ENCODE results near the gene RALGPS2. TPM values are rescaled to one million over a fixed set of nuclear protein-coding genes. Genes with fewer than 3 reads are reported as not detected.

The RALGPS2 gene
- polyA plus RNA-seq, 5 donors: 12.9 to 22.4 (median 21.1) TPM

DNA sequence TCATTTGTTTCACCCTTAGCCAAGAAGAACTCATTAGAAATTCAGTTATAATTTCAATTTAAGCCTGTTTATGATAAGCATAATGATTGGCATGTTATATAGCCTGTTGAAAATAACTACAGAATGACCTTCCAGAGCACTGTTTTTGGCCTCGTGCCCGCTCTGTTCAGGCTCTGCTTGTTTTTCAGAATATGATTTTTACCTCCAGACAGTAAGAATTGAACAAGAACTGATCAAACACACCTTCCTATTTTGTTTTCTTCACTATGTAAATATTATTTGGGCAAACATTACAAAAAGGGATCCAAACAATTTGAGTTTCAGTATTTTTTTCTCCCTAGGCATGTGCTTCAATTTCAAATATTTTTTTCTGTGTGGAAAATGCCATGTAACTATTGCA, 193.9 kb downstream of the RALGPS2 start:
- no peak for DNase-seq

DNA sequence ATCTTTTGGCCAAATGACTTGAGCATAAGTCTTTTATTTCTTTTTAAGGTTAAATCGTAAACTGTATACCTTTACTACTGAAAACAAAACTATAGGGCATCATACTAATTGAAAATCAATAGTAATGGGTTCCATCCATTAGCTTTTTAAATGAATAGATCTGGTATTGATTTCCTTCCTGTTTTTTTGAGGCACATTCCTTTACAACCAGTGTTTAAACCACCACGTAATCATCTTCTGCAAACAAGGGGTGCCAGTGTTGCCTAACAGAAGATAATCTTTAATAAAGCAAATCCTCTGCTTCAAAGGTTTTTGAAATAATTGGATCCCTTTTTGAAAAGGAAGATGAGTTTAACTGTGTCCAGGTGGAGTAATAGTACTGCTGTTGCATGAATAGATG, 194.5 kb downstream of the RALGPS2 start:
- no peak for DNase-seq

DNA sequence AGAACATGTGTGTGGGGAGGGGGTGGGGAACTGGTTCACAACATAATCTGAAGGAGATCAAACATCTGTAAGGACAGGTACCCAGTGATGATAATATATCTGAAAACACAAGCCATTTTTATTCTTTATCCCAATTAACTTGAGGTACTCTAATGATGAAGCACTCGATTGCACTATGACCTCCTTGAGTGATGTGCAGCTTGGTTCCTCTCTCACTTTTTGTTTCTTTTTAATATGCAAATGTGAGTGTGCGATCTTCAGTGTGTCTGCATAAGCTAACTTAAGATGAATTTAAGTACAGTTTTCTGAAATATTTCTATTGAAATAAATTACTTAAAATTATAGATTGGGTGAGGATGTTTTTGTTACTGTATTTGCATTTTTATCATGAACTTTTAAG, 196.5 kb downstream of the RALGPS2 start:
- DNase-seq: no peak

DNA sequence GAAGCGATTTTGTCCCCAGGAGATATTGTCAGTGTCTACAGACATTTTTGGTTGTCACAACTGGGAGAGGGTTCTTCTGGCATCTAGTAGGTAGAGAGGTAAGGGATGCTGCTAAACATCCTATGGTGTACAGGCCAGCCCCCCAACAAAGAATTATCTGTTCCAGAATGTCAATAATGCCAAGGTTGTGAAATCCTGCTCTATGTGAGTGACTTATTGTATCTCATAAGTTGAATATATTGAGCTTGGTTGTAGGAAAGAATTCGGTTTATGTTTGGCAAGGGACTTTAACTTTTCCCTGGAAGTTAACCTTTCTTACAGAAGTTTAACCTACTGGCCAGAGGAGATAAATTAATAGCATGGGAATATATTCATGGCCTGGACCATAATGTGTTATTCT, 198.5 kb downstream of the RALGPS2 start:
- no peak for DNase-seq

DNA sequence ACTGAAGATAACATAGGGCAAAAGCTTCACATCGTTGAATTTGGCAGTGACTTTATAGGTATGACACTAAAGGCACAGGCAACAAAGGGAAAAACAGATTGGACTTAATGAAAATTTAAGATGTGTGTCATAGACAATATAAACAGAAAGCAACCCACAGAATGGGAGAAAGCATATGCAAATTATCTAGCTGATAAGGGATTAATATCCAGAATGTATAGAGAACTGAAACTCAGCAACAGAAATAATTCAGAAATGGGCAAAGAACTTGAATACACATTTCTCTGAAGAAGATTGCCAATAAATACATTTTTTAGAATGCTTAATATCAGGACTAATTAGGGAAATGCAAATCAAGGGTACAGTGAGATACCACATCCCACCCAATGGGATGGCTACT, 201.0 kb downstream of the RALGPS2 start:
- DNase-seq: no peak

DNA sequence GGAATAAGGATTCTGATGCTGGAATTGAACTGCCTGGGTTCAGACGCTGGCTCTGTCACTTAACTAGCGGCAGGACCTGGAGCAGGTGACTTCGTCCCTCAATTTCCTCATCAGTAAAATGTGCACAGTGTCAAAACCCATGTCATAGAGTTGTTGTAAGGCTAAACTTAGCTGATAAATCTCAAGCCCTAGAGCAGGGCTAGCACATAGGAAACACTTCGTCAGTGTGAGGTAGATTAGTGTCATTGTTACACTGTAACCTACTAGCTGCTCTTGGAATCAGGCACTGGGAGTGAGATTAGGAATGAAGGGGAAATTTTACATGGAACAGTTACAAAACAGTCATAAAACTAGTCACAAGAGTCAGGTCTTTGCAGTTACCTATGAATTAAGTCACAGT, 202.0 kb downstream of the RALGPS2 start:
- DNase-seq: no peak

DNA sequence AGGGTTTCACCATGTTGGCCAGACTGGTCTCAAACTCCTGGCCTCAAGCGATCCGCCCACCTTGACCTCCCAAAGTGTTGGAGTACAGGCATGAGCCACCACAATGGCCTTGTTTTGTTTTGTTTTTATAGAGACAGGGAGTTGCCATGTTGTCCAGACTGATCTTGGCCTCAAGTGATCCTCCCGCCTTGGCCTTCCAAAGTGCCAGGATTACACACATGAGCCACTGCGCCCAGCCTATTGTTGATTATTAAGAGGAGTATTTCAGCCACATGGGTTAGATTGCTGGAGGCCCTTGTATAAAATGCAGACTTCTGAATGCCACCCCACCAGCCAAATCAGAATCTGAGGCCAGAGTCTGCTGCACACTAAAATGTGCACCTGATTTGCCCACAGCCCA, 203.0 kb downstream of the RALGPS2 start:
- DNase-seq: no peak

DNA sequence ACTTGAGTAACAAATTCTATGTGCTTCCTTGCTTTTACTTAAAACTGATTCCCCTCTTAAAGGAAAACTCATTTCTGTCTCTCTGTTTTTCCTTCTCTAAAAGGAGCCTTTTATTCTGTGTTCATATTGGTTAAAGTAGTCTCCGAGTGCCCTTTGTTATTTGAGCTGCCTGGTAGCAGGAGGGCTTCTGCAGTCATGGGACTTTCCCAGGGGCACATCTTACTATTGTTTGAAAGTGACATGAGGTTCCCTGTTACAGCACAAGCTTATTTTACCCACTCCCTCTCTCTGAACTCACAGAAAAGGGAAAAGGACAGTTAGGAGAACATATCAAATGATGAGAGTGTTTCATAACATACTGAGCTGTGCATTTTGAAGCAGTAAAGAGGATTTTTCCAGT, 203.9 kb downstream of the RALGPS2 start:
- DNase-seq: no peak

DNA sequence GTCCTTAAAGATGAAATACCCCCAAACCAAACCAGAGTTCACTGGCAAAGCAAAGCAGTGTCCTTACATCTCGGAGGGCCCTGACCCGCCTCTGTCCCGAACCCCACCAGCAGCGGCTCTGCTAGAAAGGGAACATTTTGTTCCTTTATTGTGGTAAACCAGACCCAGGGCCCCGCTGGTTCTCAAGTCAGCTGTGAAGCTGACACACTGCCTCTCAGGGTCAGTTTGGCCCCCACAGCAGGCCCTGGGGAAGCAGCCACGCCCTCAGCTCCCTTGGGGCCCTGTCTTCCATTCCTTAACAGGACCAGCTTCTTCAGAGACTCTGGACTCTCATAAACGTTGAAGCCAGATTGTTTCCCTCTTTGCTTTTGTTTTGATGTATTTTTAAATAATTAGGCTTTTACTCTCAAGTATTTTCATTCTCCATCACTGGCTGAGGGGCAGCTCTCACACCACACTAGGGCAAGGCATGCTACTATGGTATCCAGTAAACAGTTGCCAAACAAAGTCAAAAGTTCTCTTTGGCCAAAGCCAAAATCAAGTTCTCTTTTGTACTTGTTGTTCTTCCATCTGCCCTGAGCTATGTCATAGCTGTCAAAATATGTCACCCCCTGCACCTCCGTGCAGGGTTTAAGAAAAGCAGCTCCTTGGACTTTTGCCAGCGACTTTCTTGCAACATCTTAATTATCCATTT, 207.0 kb downstream of the RALGPS2 start:
- DNase-seq: peak; percentile 91 to 93

DNA sequence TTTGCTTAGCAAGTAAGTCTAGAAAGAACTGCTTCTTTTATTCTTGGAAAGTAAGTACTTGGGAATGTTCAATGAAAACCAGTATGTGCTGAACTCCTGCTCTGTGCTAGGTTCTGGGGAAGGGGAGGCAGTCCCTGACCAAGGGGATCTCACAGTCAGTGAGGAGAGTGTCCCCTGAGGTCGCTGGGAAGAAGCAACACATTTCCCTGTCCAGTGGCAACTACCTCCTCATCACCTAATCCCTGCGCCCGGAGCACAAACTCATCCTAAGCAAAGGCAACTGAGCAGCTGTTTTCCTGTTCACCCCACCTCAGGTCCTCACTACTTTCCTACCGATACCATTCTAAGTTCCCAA, 207.5 kb downstream of the RALGPS2 start:
- DNase-seq: no peak

DNA sequence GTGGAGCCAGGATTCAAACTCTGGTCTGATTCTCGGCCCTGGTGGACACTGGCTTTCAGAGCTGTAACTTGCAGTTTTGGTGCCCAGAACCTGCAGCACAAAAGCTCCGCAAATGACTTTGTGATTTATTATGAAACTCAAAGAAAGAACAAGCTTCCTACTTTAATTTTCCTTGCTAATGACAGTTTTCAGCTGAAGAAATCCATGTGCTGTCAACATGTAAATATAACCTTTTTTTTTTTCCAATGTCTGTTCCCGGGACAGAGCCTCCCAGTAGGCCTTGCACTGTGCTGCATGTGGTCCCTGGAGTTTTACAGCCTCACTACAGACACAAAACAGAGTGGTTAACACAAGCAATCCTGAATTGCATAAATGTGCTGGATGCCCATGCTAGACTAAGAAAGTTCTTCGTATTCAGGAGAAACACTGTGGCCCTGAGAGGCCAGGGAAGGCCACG, 208.1 kb downstream of the RALGPS2 start:
- no peak for DNase-seq

DNA sequence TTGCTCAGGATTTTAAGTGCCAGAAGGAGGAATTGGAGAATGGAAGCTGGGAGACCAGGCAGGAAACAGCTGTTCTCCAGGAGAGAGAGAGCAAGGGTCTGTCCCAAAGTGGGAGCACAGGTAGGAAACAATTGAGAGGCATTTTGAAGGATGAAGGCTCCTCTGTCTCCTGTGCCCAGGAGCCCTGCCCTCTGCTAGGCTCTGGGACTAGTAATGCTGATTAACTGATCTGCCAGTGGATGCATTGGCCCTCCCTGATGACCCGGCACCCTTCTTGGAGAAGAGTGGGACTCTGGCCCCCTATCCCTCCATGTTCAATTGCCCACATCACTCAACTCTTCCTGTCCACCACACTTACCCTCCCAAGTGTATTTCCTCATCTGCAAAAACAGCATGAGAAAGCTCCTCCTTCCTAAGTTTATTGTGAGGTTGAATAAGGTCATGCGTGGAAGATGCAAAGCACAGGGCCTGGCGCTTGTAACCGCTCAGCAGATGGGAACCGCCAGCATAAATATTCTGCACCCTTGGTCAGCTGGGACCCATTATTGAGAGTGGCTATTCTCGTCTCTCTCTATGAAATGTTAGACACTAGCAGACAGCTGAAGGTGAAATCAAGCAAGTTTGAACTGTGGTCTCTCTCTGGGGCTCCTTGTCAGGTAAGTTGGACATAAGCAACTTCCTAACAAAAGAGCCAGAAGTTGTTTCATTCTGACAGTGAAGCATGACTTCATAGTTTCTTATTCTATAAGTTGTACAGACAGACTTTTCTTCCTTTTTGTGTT, 208.9 kb downstream of the RALGPS2 start:
- DNase-seq: no peak

DNA sequence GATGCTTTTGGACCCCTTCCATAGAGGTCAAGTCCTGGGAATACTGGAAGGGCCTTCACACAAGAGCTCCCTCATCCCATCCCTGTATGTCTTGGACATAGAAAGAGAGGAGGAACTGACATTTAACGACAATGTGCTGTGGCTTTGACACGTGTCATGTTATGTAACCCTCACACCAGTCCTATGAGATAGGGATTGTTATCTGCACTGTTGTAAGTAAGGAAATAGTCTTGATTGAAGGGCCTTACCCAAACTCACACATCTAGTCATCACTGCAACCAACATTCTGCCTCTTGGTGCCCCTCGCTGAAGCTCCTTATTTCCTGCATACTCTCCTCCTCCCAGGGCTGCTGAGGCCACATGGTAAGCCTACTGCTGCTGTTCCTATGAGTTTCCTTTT, 209.5 kb downstream of the RALGPS2 start:
- no peak for DNase-seq

DNA sequence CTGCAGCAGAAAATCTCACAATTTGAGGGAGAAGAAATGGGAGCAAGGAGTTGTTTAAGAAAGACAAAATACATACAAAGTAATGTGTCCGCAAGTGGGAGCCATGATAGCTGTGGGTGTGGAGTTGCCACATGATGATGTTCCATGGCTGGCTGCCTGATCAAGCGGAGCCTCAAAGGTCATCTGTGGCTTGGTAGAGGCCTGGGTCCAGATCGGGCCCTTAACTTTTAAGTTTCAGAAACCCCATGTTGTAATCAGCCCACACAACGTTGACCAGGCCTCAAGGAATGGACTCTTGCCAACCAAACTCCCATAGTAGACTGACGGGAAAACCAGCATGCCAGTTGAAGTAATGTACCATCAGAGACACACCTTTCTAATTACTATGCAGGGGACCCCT, 210.6 kb downstream of the RALGPS2 start:
- no peak for DNase-seq

DNA sequence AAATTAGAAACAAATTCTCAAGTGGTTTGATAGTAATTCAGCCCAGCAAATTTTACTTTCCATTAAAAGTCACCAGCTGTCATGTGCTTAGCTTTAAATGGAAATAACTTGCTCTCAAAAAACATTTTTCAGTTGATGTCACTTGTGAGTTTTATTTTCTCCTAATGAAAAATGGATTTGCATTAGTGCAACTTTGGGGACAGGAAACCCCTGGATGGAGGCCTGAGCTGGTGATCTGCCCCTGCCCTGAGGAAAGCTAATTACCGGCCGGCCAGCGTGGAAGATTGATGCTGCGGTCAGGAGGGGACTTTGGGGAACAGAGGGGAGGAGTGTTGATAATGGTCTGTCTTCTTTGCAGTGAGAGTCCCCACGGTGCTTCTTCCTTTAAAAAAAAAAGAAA, 212.7 kb downstream of the RALGPS2 start:
- DNase-seq: no peak

DNA sequence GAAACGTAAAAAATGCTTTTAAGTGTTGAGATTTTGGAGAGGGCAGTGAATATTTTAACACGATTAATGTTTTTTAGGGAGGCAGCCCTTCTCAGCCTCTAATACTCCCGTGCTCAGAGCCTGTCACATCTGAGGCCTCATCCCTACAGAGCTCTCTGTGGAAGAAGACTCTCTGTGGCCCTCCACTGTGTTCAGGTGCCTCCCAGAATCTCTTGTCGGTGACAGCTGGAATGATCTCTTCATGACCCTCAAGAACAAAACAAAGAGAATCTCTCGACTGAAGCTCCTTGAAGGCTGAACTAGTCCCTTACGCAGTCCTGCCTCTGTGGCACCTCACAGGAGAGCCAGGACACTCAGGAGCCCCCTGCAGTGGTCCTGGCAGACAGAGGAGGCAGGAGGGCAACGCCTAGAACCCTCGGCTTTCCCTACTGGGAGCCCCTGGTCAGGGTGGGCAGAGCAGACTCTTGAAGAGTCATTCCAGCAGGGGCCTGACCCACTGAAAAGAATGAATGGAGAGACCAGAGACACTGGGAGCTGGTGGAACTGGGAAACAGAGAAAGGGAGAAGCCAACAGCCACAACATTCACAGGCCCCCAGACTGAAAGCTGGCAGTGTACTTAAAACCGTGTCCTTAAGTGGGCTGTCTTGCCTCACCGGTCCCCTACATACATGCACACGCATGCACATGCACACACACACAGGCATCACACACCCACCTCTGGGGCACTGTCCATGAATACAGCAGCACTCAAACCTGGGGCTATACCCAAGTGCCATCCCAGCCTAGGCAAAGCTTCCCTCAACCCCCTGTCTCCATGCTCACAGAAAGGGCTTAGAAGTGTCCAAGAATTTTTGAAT, 213.3 kb downstream of the RALGPS2 start:
- no peak for DNase-seq

DNA sequence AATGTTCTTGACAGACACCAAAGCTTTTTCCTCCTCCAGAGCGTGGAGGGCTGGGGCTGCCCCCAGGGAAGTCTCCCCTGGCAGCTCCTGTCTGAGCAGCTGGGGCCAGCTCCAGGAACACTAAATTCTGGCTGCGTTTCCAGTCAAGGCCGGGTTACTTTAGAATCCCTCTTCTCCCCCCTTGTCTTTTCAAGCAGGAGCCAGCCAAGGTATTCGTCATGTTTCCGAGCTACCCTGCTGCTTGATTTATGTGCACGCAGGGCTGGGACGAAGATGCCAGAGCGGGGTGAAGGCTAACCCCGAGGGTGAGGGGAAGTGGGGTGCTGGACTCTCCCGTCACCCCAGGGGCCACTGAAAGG, 213.9 kb downstream of the RALGPS2 start:
- no peak for DNase-seq

DNA sequence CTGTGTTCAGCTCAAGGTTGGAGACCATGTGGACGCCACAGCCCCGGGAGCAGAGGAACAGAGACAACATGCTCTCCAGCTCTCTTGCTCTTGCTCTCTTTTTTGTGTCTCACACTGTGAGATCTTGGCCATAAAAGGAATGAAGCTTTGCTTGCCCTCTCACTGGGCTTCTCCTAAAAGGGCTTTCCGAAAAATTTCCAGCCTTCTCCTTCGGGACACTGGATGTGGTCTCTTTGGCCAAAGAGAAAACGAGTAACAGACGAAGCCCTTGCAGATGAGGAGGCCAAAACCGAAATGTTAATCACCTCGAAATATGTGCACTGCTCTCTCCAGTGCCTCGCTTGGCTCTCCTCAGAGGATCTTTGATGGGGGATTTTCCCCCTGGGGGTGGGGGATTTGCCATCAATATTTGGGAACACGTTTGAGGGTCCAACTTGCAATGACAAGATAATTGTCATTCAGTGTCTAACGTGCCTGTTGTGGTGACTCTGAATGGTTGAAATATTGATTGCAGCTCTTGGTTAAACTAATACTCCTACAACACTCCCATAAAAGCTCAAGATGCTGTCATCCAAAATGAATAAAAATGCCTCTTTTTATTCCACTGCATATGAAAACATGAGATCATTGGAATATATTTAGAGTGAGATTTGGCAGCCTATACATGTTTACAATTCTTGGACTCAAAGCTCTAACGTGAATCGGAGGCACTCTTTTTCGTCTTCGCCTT, 214.5 kb downstream of the RALGPS2 start:
- DNase-seq: no peak

DNA sequence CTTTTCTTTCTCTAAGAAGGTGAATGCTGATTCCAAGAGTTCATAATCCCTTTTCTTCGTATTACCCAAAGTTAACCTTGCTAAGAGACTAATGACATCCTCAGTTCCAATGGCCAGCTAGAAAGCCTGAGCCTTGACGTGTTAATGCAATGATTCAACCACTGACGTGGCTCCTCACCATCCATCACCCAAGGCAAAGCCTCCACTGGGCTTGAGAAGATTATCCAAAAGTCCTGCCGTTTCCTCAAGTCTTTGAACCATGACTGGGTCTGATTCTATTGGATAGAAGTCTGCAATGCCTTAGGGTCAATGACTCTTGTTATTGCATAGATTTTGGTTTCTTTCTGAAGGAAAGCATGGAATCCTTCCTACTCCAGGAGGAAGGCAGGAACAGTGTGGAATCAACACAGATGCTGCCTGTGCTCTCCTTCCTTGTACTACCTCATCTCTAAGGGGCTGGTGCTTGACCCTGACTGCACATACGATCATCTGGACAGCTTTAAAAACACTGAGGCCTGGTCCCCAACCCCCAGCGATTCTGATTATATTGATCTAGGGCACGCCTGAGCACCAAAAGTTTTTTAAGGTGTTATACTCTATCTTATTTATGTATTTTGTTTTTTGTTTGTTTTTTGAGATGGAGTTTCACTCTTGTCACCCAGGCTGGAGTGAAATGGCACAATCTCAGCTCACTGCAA, 215.2 kb downstream of the RALGPS2 start:
- DNase-seq: no peak

DNA sequence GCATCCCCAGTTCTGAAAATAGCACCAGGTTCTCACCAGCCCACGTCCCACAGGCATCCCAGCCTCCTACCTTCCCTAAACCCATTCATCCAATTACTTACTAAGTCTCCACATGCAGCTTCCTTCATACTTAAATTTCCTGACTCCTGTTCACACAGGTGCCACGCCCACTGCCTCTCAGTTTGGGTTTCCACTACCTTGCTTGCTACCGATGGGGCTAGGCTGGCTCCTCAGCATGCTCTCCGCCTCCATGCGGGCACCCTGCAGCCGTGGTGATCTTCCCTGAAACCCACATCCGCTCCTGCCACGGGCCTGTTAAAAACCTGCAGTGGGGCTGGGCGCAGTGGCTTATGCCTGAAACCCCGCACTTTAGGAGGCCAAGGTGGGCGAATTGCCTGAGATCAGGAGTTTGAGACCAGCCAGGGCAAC, 216.2 kb downstream of the RALGPS2 start:
- DNase-seq: no peak

DNA sequence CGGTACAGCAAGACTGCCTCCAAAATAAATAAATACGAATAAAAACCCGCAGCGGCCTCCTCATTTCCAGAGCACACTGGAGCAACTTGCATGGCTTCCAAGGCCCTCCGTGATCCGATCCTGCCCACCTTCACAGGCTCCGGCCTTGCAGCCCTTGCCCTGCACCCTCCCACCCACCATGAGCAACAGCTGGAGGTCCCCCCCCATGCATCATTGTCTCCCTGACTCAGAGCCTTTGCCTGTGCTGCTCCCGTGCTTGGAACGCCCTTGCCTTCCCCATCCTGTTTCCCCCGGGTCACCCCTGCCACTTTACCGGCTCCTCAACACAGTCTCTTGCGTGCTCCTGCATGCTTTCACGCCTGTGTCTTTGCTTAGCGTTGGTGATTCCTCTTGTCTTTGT, 216.8 kb downstream of the RALGPS2 start:
- no peak for DNase-seq

Measured in right lung (tissue), 5 donors.